Breast epithelium (tissue), 4 donors: ENCODE data around the gene GPR162. TPM values are rescaled to one million over a fixed set of nuclear protein-coding genes. Genes with fewer than 3 reads are reported as not detected.

Experiments
- DNase-seq, 2 donors: peaks; one replicate each; pipeline ENCODE4 v3.0.0-alpha.2; 2019; ENCODE audit warnings: low spot score in 2 of 2
- H3K27ac ChIP-seq, 2 donors: fragments of 200-600 bp; sonication (generic) in 1 of 2; one replicate each; pipeline ENCODE4 v1.5.1; 2016 to 2019; ENCODE audit warnings: mild to moderate bottlenecking in 1 of 2
- H3K27me3 ChIP-seq, 2 donors: fragments of 200-600 bp; sonication (generic) in 1 of 2; one replicate each; pipeline versions ENCODE4 v1.5.1 to v1.6.0; 2017 to 2019; ENCODE audit warnings: control low read depth in 1 of 2, mild to moderate bottlenecking in 1 of 2
- H3K36me3 ChIP-seq: fragments of 200-600 bp; one replicate; pipeline ENCODE4 v1.5.1; 2019
- H3K4me1 ChIP-seq, 2 donors: fragments of 200-600 bp; sonication (generic); one replicate each; pipeline ENCODE4 v1.5.1; 2016 to 2019; ENCODE audit warnings: control low read depth in 1 of 2
- H3K4me3 ChIP-seq, 3 donors: fragments of 200-600 bp; sonication (generic); 1 replicate in 2 of 3; 2 replicates in 1 of 3; pipeline ENCODE4 v1.5.1; 2016 to 2019; ENCODE audit warnings: mild to moderate bottlenecking in 3 of 3, moderate library complexity in 2 of 3
- H3K9me3 ChIP-seq, 2 donors: fragments of 200-600 bp; sonication (generic) in 1 of 2; one replicate each; pipeline ENCODE4 v1.5.1; 2016 to 2019; ENCODE audit warnings: control low read depth in 1 of 2
- CTCF ChIP-seq, 3 donors: fragments of 450-650 bp; IDR thresholded peaks; one replicate each; pipeline ENCODE4 v1.5.1; 2016 to 2017; ENCODE audit warnings: antibody characterized with exemption in 3 of 3, mild to moderate bottlenecking in 3 of 3, moderate library complexity in 3 of 3
- POLR2A ChIP-seq: fragments of 450-650 bp; IDR thresholded peaks from one replicate; pipeline ENCODE4 v1.6.1; 2016; ENCODE audit warnings: antibody characterized with exemption, mild to moderate bottlenecking, moderate library complexity
- POLR2AphosphoS5 ChIP-seq, 3 donors: sonication (generic); formaldehyde crosslinking; IDR thresholded peaks; one replicate each; pipeline ENCODE4 v1.6.1; 2017; ENCODE audit warnings: antibody characterized with exemption in 3 of 3
- intact Hi-C: fragments of 100-400 bp; cut with DNase I; formaldehyde crosslinking; loops from one replicate; pipeline ENCODE4 v1.15.1; 2023; ENCODE audit warnings: low total_unique reads
- total RNA-seq, 3 donors: library from RNA; depleted of rRNA; stranded (reverse); fragments of >200 nt; gene quantifications; one replicate each; pipeline ENCODE4 v1.1.0, GENCODE V29; 2016

Gene GPR162
- total RNA-seq, 3 donors from 2014 or later, result 2.6 to 4.2 (median 4.1) TPM

- no peaks in the 10 kb centered on the region for H3K36me3 ChIP-seq
- H3K9me3 ChIP-seq, result no peaks in the 10 kb centered on the region
- peaks cover 0 to 14% of the 10 kb centered on the region in 2 donors for H3K4me1 ChIP-seq
- peaks cover 5 to 19% of the 10 kb centered on the region in 2 donors for H3K27me3 ChIP-seq
- H3K27ac ChIP-seq, result peak overlapping the region in 1 of 2 donors; percentile 8
- intact Hi-C loops, result loop anchor here (10.0 kb wide), 1 partner anchor 211 kb away; no protein-coding TSS in a partner anchor
- peak; percentile 75 to 89 for DNase-seq
- H3K4me3 ChIP-seq, result peak overlapping the region in 2 of 3 donors; percentile 23 to 56
- no peak for TF ChIP-seq POLR2A
- TF ChIP-seq POLR2AphosphoS5 (IDR thresholded peaks at IDR 0.05), result peak in 1 of 3 donors; percentile 21
- TF ChIP-seq CTCF (IDR thresholded peaks at IDR 0.05), result peak; percentile 90 to 92 (median 91)
These were observed 3.9 kb downstream of the GPR162 start for GRCh38 chr12:6825398-6826124.

- DNase-seq, result no peak
- no peak overlapping the region for H3K4me3 ChIP-seq
- H3K9me3 ChIP-seq, result no peaks in the 10 kb centered on the region
- peak overlapping the region in 1 of 2 donors; percentile 89 for H3K27ac ChIP-seq
- TF ChIP-seq POLR2AphosphoS5 (IDR thresholded peaks at IDR 0.05) (no peak), CTCF (IDR thresholded peaks at IDR 0.05) (no peak), POLR2A (no peak)
- peaks cover 0 to 14% of the 10 kb centered on the region in 2 donors for H3K4me1 ChIP-seq
- intact Hi-C loops, result loop anchor here (10.0 kb wide), 1 partner anchor 211 kb away; no protein-coding TSS in a partner anchor
- H3K36me3 ChIP-seq, result no peaks in the 10 kb centered on the region
- peaks cover 5 to 19% of the 10 kb centered on the region in 2 donors for H3K27me3 ChIP-seq
These were observed 4.6 kb downstream of the GPR162 start for GRCh38 chr12:6826125-6826733.

GRCh38 chr12:6826734-6827436 lies 5.3 kb downstream of the GPR162 start:
- Histone ChIP-seq H3K9me3 (no peaks in the 10 kb centered on the region), H3K27ac (peak overlapping the region; percentile 60 to 89), H3K27me3 (peaks cover 5 to 18% of the 10 kb centered on the region in 2 donors), H3K36me3 (no peaks in the 10 kb centered on the region), H3K4me3 (peak overlapping the region in 1 of 3 donors; percentile 88), H3K4me1 (peaks cover 0 to 14% of the 10 kb centered on the region in 2 donors)
- TF ChIP-seq POLR2AphosphoS5 (IDR thresholded peaks at IDR 0.05), result no peak
- no peak for TF ChIP-seq POLR2A
- TF ChIP-seq CTCF (IDR thresholded peaks at IDR 0.05), result no peak
- DNase-seq, result no peak
- intact Hi-C loops, result loop anchor here (10.0 kb wide), 1 partner anchor 212 kb away; no protein-coding TSS in a partner anchor

GRCh38 chr12:6827437-6827911 lies 5.9 kb downstream of the GPR162 start:
- peak overlapping the region; percentile 60 to 89 for H3K27ac ChIP-seq
- intact Hi-C loops, result loop anchor here (10.0 kb wide), 1 partner anchor 213 kb away; no protein-coding TSS in a partner anchor
- H3K4me3 ChIP-seq, result peak overlapping the region in 2 of 3 donors; percentile 84 to 88
- peak; percentile 74 to 76 for DNase-seq
- TF ChIP-seq CTCF (IDR thresholded peaks at IDR 0.05) (no peak), POLR2A (no peak), POLR2AphosphoS5 (IDR thresholded peaks at IDR 0.05) (no peak)
- peaks cover 5 to 14% of the 10 kb centered on the region in 2 donors for H3K27me3 ChIP-seq
- no peaks in the 10 kb centered on the region for H3K9me3 ChIP-seq
- H3K36me3 ChIP-seq, result no peaks in the 10 kb centered on the region
- H3K4me1 ChIP-seq, result peaks cover 0 to 14% of the 10 kb centered on the region in 2 donors
